ENCODE data around the gene ATP1B2. TPM values are rescaled to one million over a fixed set of nuclear protein-coding genes. Genes with fewer than 3 reads are reported as not detected.
"Not testable (repeated sequence)": the region's sequence is repeated elsewhere in the genome, so short reads cannot be mapped to it uniquely, and the experiment has no call there.

The ATP1B2 gene
- 0.14 TPM for polyA plus RNA-seq (2013, experiment 1 of 2; ENCODE audit: insufficient read length)
- polyA plus RNA-seq (2013, experiment 2 of 2; ENCODE audit: insufficient read length) = 0.23 TPM

GRCh38 chr17:7650509-7651096, at the start of gene ATP1B2:
Gene ATP1B2, plus strand, starts transcription at chr17:7650926. Its CDS starts 593 bp downstream, at chr17:7651519.
- DNase-seq = peak; percentile 32

GRCh38 chr17:7606280-7606679, 44.4 kb upstream of the ATP1B2 start:
- DNase-seq = no peak

GRCh38 chr17:7610641-7611040, 40.1 kb upstream of the ATP1B2 start:
- DNase-seq = no peak

GRCh38 chr17:7611635-7612293, 39.0 kb upstream of the ATP1B2 start:
- no peak for DNase-seq

GRCh38 chr17:7612294-7612640, 38.5 kb upstream of the ATP1B2 start:
- peak; percentile 54 for DNase-seq

- DNase-seq = peak; percentile 71
These were observed 36.8 kb upstream of the ATP1B2 start for GRCh38 chr17:7613769-7614424.

GRCh38 chr17:7614425-7615264, 36.1 kb upstream of the ATP1B2 start, which contains the start of gene FXR2:
Gene FXR2, minus strand, starts transcription at chr17:7614897. Its CDS starts 365 bp downstream, at chr17:7614532.
- peak; percentile 100 for DNase-seq

- DNase-seq = no peak
These were observed 35.4 kb upstream of the ATP1B2 start for GRCh38 chr17:7615265-7615747.

GRCh38 chr17:7618608-7619007, 32.1 kb upstream of the ATP1B2 start:
- DNase-seq = no peak

- DNase-seq = no peak
These were observed 29.9 kb upstream of the ATP1B2 start for GRCh38 chr17:7620835-7621234.

GRCh38 chr17:7623661-7624060, 27.1 kb upstream of the ATP1B2 start:
- no peak for DNase-seq

- DNase-seq = not testable (repeated sequence)
These were observed 25.0 kb upstream of the ATP1B2 start for GRCh38 chr17:7625749-7626148.

GRCh38 chr17:7626307-7626706, 24.4 kb upstream of the ATP1B2 start:
- DNase-seq = no peak

- no peak for DNase-seq
These were observed 23.8 kb upstream of the ATP1B2 start for GRCh38 chr17:7626956-7627249.

GRCh38 chr17:7627250-7628121, 23.2 kb upstream of the ATP1B2 start, which contains the start of gene SAT2:
Gene SAT2, minus strand, starts transcription at chr17:7627821. Its CDS starts 186 bp downstream, at chr17:7627635.
- peak; percentile 93 for DNase-seq

GRCh38 chr17:7629939-7630571, 20.7 kb upstream of the ATP1B2 start, which contains the start of gene SHBG:
Gene SHBG, plus strand, starts transcription at chr17:7630135. Its CDS starts 38 bp downstream, at chr17:7630173.
- no peak for DNase-seq

- no peak for DNase-seq
These were observed 19.0 kb upstream of the ATP1B2 start for GRCh38 chr17:7631398-7632380.

GRCh38 chr17:7632492-7632894, 18.2 kb upstream of the ATP1B2 start:
- peak; percentile 40 for DNase-seq

GRCh38 chr17:7633093-7633492, 17.6 kb upstream of the ATP1B2 start:
- no peak for DNase-seq

GRCh38 chr17:7634384-7634783, 16.3 kb upstream of the ATP1B2 start:
- DNase-seq = peak; percentile 48
